Measurements from ENCODE around the gene PSMB10.

- TF ChIP-seq CTCF (conservative IDR thresholded peaks at IDR 0.05 in 1 of 2, IDR thresholded peaks at IDR 0.05 in 1 of 2; ENCODE audit: low read depth in 1 of 2, low read length in 2 of 2) (no peak), EZH2 (IDR thresholded peaks at IDR 0.05; ENCODE audit: low read length, missing control alignments) (no peak)
Measured at GRCh38 chr16:67941469-67942199, 5.0 kb upstream of the PSMB10 start.

Measured in fibroblast of lung (primary cell).